NCI-H510A treated with DMSO at 0.1 percent for 48 hours (cell line): ENCODE results near the gene SMCO2.
"Not testable (repeated sequence)": the region's sequence is repeated elsewhere in the genome, so short reads cannot be mapped to it uniquely, and the experiment has no call there.

ENCODE experiments used
- DNase-seq: peaks from one replicate; lab custom pipeline; 2025; lab: John Stamatoyannopoulos, UW

SMCO2 gene

DNA sequence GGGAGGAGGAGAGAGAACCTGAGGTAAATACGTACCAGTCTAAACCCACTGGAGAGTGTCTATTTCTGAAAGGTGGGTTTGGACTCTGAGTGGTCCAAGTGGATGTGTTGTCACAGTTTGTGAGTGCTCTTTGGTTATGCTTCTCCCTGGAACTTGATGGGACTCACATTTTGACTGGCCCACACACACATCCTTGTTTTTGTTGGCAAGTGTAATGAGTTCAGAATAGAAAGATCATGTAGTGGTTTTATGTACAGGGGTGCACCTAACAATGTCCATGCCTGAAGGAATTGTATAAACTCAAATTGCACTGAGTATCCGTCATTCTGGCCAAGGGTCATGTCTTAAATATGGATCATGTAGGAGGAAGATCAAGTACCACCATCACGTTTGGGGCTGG is 82.3 kb downstream of the SMCO2 start:
- DNase-seq, result no peak

DNA sequence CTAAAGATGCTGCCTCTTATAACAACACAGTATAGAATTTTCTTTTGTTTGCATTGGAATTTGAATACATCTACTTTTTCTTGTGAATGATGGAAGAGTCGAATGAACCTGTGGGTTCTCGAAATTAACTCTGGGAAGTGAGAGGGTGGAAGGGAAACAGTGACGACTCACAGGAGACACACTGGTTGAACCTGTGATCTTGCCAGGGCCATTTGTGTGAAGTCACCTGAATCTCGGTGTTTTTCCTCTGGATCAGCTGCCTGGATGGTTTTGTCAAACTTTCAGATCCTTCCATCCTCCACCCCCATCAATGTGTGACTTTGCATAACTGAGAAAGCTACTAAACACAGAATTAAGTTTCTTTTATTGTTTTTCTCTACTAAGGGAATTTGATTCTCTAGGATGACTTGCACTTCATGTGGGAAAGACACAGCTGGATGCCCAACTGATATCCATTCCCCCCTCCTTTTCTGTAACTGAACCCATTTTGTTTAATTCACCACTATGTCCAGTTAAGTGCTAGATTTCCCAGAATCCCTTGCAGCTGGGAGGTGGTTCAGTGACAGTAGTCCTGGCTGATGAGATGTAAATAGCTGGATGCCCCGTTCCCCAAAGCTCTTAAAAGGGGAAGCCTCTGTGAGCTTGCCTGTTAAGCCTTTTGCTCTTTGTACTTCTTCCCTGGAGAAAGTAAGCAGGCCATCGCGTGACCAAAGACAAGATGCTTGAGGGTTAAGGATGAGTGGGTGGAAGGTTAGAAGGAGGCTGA is 83.8 kb downstream of the SMCO2 start:
- DNase-seq, result no peak

DNA sequence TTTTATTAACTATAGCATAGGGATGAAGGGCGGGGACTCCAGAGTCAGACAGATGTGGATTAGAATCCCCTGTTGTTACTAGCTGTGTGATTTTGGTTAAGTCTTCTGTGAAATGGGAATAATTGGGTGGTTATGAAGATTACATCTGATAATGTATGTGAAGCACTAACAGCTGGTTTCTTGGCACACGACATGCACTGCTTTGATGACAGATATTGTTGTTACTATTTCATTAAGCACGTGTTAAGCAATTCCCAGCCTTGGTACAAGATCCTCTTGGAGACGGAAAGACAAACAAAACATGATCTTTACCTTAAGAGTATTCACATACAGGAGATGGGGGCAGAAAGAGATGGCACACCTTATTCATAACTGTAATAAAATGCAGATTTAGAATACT is 85.4 kb downstream of the SMCO2 start:
- DNase-seq, result no peak

DNA sequence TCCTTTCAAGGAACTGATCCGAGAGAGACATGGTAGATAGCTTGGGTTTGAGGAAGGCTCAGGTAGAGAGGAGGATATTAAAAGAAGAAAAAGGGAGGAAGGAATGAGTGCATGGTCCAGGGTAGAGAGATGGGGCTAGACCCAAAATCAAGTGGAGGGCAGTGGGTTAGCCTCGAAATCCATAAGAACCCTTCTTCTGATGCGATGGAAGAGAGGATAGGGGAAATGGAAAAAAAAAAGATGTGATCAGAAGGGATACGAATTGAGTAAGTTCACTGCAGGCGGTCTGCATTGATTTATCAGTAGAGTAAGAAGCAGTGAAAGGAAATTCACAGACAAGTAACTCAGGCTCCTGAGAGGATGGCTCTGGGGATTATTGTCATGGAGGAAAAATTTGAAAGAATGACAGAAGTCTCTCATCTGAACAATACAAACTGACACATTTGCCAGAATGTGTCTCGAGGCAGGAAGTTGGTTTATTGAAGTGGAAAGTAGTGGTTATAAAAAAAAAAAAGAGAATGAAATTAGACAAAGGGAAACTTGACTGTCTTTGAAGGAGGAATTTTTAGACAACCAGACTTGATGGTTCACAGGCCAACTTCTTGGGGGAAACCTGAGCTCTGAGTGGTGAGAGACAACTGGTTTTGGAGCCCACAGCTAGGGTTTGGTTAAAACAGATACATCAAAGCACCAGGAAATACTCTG is 87.7 kb downstream of the SMCO2 start:
- no peak for DNase-seq

DNA sequence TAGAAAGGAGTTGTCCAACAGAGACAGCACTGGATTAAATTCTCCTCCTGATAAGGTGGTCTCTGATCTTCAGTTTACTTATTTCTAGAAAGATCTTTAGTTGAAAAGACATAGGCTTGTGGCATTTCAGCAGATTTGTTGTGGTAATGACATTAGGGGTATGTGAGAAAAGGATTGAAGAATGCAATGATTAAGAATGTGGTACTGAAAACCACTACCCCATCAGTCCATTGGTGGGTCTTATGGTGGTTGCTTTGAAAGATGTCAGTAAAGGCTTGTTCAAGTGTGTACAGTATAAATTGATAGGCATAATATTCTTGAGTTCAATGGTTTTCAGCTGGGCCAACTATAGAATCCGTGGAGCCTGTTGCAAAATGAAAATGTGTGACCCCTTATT is 88.2 kb downstream of the SMCO2 start:
- no peak for DNase-seq

DNA sequence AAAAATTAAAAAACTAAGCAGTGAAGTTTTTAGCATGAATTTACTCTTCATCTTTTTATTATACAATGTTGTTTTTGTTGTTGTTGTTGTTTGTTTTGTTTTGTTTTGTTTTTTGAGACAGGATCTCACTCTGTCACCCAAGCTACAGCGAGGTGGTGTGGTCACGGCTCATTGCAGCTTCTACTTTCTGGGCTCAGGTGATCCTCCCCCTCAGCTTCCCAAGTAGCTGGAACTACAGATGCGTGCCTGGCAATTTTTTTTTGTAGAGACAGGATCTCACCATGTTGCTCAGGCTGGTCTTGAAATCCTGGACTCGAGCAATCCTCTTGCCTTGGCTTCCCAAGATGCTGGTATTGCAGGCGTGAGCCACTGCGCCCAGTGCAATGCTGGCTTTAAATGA is 88.8 kb downstream of the SMCO2 start:
- no peak for DNase-seq

DNA sequence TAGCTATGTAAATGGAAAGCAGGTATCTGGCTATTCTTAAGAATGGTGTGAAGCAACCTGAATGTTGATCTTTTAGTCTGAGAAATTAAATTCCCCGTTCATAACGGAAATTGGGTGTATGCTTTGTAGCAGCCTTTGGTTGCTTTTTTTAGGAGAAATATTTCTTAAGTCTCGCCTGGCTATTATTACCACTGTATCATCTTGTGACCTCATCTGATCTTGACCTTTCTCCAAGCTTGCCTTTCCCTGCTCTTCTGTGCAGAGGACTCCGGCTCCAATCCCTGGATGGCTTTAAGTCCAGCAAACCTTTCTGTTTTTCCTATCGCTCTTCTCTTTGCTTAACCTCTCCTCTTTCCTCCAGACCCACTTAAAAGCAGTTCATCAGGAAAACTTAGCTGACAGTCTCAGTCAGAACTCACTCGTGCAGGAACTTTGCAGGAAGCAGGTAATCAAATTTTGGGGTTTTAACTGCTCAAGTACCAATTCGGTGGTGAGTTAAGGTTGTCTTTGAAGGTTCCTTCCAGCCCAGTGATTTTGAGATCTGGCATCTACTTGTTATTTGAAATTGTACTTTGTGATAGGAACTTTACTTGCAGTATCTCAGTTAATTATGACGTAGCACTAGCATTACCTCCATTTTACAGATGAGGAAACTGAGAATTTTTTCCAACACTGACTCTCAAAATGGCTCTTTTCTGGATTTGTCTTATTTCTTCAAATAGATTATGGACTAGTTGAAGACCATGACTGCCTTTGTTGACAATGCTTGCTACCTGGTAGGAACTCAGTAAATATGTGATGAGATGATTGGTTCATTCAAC is 91.5 kb downstream of the SMCO2 start:
- DNase-seq, result no peak

DNA sequence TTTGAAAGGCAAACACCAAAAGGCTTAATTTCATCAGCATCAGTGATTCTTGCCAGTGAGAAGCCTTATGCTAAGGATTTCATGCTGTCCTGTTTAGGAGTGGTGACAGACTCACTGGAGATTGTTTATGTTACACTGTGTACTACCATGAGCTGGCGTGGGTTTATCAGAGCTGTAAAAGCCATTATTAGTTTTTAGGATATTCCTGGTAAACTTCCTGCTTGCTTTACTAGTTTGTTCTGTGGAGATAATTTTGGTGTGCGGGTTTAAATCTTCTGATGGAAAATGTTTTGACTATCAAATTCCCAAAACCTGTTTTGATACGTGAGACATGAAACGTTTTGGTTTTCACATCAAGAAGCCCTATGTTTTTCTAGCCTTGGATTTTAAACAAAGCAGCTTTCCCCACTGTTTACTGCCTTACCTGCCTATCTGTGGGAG is 92.7 kb downstream of the SMCO2 start:
- no peak for DNase-seq

DNA sequence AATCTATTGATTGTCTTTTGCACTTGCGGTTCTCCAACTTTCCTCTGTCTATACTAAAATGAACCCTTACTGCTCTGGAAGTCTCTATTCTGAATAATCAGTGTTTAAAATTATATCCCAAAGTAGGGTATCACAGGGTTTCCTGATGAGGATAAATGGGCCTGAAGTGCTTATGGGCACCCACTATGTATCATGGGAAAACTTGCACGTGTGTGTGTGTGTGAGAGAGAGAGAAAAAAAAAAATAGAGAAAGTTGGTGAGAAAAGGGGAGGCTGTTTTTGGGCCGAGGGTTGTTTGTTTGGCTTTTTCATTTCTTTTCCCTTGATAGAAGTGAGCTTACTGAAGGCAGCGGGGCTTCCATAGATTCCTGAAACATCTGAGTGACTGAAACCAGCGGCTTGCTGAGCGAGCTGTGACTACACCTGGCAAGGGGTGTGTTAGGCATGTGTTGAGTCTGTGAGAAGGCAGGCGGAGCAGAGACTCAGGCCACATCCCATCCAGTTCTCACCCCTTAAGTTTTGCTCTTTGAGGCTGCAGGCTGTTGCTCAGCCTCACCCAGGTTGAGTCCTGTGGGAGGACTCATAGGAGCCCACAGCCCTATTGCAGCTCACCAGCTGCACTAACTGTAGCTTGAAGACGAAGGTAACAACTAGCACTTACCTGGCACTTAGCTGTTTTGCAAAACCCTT is 94.6 kb downstream of the SMCO2 start:
- no peak for DNase-seq

DNA sequence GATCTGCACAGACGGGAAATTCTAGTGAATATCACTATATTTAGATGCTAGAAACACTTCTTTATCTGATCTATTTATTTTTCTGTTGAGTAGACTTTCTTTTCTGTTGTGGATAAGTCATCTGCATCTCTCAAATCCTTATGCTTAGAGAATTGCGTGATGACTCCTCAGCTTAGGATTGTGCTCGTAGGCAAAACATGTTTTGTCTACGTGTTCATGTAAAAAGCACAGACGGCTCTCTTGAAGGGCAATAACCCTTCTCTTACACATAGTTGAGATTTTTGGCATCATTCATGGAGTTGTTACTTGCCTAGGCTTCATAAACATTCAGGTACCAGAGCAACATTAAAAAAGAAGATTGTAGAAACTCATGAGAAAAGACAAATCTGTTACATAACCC is 96.1 kb downstream of the SMCO2 start:
- no peak for DNase-seq

DNA sequence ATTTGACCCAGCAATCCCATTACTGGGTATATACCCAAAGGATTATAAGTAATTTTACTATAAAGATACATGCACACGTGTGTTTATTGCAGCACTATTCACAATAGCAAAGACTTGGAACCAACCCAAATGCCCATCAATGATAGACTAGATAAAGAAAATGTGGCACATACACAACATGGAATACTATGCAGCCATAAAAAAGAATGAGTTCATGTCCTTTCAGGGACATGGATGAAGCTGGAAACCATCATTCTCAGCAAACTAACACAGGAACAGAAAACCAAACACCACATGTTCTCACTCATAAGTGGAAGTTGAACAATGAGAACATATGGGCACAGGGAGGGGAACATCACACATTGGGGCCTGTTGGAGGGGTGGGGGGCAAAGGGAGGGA is 98.3 kb downstream of the SMCO2 start:
- DNase-seq, result not testable (repeated sequence)

DNA sequence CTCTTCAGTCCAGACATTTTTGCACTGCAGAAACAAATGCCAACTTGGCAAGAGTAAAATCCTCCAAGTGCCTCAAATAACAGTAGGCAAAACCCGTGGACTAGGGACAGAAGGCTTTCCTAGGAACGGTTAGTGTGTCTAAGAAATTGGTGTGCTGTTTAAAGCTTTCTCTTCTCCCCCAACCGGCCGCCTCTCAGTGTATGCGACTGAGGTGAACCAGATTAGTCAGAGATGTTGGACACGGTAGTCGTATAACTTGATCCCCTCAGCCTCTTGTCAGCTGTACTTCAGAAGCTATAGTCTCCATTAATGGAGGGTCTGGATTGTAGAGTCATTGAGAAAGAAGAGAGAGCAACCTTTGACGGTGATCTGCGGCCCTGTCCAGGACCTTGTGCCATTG is 99.1 kb downstream of the SMCO2 start:
- no peak for DNase-seq

DNA sequence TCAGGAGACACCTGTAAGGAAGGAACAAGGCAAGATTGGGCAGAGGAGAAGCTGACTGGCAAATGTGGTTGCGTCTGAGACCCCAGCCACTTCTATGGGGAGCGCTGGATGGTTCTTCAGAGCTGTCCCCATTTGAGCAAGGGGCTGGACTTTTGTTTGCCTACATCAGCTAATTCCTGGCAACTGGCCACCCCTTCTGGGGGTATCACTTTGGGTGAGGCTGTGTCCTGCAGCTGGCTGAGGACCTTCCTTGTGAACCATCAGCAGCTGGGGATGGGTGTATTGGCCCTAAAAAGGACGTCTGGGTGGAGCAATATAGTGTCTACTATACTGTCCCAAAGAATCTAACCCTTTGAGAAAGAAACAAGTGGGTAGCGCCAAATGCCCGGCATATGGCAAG is 101.1 kb downstream of the SMCO2 start:
- DNase-seq, result no peak

DNA sequence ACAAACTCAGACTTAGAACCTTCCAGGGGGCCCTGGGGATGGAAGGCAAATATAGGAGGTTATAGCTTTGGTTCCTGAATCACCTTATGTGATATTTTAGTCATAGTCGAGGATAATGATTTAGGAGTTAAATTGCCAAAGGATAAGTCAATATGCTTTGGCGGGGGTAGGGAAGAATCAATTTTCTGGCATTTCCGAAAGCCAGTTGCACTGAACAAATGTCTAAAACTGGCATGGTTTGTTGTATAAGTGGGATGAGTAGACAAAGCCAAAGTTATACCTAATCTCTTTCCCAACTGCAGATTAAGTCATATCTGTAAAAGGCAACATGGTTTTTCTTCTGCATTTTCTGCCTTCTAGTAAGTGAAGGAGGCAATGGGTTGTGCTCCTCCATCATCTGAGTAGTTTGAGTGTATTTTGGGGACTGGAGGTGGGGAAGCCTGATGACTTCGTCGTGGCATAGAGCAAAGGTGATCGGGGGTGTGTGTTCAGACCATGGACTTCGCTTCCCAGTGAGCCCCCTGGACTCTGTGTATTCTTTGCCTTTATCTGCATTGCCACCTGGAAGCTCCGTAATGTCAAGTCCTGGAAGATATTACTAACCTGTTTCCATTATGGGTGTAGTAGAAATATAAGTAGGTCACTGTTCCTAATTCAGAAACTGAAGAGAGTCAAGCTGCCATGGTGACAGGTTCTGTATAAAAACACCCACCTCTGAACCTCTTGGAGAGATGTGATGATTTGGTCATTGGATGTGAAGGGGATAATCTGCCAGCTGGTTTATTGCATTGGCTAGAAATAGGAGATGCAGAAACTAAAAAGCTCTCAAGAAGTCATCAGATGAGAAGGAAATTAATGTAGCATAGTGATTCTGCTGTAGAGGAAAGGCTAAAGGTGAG is 102.0 kb downstream of the SMCO2 start:
- no peak for DNase-seq

DNA sequence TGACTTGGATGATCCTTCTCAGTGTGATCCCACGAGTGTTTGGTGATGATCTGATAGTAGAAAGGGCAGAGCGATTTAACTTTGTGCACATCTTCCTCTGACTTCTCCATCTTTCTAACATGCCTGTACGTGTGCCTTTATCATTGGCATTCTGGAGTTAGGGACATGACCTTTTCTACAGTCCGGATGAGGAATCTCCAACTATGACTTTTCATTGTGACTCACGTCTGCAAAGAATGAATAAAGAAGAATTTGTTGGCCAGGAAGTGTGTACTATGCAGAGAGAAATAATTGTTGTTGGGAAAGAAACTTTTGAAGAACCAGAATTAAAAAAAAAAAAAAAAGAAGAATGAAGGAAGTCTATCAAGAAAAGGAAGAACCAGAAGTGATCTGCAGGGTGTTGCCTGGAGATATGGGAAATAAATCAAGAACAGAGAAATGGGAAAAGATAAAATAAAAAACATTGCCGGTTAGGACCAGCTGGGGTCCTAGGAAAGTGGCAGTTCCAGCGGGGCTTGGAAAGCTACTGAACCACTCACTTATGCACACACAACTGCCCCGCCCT is 102.8 kb downstream of the SMCO2 start:
- no peak for DNase-seq

DNA sequence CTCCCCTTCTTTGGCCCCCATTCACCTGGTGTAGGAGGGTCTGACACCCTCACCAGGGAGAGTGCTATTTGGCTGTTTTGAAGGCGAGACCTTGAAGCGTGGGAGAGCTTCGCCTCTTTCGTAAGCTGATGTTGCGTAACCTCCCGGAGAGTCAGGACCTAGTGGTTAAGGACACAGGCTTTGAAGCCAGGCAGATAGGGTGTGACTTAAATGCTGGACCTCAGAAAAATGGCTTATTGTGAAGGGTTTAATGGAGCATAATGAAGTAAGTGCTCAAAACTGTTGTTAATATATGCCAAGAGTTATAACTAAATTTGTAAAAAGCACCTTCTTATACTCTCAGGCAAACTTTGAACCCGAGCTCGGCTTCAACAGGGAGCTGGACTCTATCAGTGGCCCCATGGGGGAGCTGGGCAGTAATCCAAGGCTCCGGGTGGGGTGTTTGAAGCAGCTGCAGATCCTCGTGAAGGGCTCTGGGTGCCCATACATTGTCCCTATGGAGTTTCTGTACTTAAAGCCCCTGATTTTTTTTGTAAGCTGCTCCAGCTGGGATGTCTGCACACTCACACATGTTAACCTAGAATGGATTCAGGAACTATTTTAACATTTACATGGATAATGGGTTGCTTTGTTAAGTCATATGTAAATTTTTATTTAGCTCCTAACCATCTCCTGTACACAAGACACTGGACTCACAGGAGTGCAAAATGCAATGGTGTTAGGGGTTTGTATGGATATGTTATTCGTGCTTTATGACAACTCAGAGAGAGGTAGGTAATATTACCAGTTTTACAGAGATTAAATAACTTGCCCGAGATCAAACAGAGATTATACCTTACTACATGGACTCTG is 103.5 kb downstream of the SMCO2 start:
- peak; percentile 46 for DNase-seq

DNA sequence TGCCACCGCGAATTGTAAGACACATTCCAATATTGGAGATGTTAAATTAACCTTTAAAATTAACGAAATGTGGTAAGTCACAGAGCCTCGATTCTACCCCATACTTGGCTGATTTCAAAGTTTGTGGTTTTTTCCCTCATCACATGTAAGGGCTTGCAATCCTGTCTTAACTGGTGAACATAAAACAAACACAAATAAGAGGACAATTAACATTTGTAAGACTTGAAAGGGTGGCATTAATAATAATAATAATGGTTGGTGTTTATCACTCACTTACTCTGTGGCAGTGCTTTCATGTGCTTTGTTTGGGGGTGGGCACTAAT is 104.1 kb downstream of the SMCO2 start:
- DNase-seq, result no peak

DNA sequence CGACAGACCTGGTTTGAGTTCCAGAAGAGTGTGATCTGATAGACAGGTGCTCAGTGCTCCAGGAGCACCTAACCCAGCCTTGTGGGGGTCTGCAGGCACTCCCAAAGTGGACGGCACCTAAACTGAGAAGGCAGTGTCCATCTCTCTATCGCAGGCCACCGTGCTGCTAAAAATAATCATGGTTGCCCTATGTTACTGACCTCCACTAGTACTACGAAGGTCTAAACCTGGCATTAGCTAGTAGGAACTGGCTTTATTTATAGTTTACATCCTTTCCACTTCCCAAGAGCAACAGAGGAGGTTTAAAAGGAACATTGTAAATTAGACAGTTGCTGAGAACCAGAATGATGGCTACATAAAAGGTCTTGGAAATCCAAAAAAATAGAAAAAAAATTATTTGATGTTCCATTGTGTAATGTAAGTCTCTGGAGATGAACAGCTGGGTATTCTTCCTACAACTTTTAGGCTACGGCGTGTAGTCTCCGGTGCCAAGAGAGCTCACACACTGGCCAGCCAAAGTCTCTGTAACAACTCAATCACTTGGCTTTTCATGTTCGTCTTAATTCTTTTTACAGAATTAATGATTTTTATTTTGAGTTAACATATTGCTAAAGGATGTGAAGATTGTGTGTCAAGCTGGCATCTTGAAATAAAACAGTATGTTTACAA is 104.8 kb downstream of the SMCO2 start:
- DNase-seq, result no peak
